ENCODE measurements around the gene SIAH1.

- TF ChIP-seq, protein P1, sequence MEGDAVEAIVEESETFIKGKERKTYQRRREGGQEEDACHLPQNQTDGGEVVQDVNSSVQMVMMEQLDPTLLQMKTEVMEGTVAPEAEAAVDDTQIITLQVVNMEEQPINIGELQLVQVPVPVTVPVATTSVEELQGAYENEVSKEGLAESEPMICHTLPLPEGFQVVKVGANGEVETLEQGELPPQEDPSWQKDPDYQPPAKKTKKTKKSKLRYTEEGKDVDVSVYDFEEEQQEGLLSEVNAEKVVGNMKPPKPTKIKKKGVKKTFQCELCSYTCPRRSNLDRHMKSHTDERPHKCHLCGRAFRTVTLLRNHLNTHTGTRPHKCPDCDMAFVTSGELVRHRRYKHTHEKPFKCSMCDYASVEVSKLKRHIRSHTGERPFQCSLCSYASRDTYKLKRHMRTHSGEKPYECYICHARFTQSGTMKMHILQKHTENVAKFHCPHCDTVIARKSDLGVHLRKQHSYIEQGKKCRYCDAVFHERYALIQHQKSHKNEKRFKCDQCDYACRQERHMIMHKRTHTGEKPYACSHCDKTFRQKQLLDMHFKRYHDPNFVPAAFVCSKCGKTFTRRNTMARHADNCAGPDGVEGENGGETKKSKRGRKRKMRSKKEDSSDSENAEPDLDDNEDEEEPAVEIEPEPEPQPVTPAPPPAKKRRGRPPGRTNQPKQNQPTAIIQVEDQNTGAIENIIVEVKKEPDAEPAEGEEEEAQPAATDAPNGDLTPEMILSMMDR (conservative IDR thresholded peaks at IDR 0.05 in 1 of 2, IDR thresholded peaks at IDR 0.05 in 1 of 2; ENCODE audit: low read depth in 1 of 2, low read length in 2 of 2): no peak
- TF ChIP-seq EZH2 (IDR thresholded peaks at IDR 0.05; ENCODE audit: low read length, missing control alignments): no peak
Measured at GRCh38 chr16:48330841-48331192, 54.4 kb downstream of the SIAH1 start.

Data from fibroblast of lung (primary cell).